ENCODE results near the gene METTL9.
"Not testable (repeated sequence)": the region's sequence is repeated elsewhere in the genome, so short reads cannot be mapped to it uniquely, and the experiment has no call there.

The METTL9 gene

DNA sequence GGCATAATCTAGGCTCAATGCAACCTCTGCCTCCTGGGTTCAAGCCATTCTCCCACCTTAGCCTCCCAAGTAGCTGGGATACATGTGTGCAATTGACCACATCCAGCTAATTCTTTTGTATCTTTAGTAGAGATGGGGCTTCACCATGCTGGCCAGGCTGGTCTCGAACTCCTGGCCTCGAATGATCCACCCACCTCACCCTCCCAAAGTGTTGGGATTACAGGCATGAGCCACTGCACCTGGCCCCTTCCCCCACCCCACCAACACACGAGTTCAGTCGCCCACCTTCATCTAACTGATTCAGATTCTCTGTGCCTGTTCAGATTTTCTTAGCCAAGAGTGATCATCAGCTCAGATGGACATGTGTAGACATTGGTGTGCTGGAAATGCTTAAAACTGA, 25.0 kb upstream of the METTL9 start:
- no peak for DNase-seq (ENCODE audit: low read depth in 2 of 2)

DNA sequence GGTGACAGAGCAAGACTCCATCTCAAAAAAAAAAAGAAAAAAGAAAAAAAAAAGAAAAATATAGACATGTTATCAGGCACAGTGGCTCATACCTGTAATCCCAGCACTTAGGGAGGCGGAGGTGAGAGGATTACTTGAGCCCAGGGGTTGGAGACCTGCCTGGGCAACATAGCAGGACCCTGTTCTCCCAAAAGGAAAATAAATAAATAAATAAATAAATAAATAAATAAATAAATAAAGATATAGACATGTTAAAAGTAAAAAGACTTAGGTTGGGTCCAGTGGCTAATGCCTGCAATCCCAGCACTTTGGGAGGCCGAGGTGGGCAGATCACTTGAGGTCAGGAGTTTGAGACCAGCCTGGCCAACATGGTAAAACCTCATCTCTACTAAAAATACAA, 23.1 kb upstream of the METTL9 start:
- DNase-seq (ENCODE audit: low read depth in 2 of 2): not testable (repeated sequence)

DNA sequence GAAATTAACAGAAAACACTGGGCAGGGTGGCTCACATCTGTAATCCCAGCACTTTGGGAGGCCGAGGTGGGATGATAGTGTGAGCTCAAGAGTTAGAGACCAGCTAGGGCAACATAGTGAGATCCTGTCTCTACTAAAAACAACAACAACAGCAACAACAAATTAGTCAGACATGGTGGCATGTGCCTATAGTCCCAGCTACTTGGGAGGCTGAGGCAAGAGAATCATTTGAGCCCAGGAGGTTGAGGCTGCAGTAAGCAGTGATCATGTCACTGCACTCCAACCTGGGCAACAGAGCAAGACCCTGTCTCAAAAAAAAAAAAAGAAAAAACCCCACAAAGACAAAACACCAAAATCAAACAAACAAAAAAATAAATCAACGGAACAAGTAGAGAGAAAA, 21.9 kb upstream of the METTL9 start:
- DNase-seq (ENCODE audit: low read depth in 2 of 2): not testable (repeated sequence)

DNA sequence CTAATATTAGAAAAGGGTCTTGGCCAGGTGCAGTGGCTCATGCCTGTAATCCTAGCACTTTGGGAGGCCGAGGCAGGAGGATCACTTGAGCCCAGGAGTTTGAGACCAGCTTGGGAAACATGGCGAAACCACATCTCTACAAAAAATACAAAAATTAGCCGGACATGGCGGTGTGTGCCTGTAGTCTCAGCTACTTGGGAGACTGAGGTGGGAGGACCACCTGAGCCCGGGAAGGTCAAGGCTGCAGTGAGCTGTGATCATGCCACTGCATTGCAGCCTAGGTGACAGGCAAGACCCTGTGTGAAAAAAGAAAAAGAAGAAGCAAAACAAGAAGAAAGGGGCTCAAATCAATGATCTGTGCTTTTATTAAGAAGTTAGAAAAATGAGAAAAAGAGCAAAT, 21.1 kb upstream of the METTL9 start:
- DNase-seq (ENCODE audit: low read depth in 2 of 2): not testable (repeated sequence)

DNA sequence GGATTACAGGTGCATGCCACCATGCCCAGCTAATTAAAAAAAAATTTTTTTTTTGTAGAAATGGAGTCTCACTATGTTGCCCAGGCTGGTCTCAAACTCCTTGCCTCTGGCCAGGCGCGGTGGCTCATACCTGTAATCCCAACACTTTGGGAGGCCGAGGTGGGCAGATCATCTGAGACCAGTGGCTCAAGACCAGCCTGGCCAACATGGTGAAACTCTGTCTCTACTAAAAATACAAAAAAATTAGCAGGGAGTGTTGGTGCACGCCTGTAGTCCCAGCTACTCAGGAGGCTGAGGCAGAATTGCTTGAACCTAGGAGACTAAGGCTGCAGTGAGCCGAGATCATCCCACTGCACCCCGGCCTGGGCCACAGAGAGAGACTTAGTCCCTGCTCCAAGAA, 19.2 kb upstream of the METTL9 start:
- DNase-seq (ENCODE audit: low read depth in 2 of 2): not testable (repeated sequence)

DNA sequence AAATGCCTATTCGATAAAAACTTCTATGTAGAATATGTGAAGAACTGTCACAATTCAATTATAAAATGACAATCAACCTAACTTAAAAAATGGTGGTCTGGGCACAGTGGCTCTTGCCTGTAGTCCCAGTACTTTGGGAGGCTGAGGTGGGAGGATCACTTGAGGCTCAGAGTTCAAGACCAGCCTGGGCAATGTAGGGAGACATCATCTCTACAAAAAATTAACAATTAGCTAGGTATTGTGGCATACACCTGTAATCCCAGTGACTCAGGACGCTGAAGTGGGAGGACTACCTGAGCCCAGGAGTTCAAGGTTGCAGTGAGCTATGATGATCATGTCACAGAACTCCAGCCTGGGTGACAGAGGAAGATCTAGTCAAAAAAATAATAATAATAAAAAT, 18.6 kb upstream of the METTL9 start:
- DNase-seq (ENCODE audit: low read depth in 2 of 2): no peak

DNA sequence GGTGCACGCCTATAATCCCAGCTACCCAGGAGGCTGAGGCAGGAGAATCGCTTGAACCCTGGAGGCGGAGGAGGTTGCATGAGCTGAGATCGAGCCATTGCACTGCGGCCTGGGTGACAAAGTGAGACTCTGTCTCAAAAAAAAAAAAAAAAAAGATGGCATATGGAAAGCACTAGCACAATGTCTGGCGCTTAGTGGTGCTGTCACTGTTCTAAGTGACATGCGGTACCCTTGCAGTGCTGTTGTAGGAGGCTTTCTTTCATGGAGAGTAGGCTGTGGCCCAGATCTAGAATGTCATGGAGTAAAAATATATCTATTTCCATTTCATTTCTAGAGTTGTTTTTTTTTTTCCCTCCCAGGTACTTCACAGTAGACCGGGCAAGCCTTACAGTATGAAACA, 14.6 kb upstream of the METTL9 start:
- DNase-seq (ENCODE audit: low read depth in 2 of 2): no peak

DNA sequence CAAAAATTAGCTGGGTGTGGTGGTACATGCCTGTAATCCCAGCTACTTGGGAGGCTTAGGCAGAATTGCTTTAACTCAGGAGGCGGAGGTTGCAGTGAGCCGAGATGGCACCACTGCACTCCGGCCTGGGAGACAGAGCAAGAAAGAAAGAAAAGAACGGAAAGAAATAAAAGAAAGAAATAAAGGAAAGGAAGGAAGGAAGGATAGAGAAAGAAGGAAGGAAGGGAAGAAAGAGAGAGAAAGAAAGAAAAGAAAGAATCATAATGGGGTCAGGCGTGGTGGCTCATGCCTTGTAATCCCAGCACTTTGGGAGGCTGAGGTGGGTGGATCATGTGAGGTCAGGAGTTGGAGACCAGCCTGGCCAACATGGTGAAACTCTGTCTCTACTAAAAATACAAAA, 10.8 kb upstream of the METTL9 start:
- DNase-seq (ENCODE audit: low read depth in 2 of 2): not testable (repeated sequence)

DNA sequence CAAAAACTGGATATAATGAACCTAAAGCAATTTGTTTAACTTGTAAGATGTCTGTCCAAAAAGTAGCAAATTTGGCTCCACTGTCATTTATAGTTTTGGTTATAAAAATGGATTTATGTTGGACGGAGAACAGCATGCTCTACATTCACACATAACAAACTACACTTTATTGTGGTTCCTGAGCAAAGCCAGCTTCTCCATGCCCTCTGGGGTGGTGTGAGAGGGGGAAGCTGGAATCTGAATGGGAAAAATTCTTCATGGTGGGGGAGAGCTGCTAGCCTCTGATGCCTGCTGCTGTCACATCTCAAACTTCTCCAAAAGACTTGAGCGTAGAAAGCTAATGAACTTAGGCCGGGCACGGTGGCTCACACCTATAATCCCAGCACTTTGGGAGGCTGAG, 9.8 kb upstream of the METTL9 start:
- no peak for DNase-seq (ENCODE audit: low read depth in 2 of 2)

DNA sequence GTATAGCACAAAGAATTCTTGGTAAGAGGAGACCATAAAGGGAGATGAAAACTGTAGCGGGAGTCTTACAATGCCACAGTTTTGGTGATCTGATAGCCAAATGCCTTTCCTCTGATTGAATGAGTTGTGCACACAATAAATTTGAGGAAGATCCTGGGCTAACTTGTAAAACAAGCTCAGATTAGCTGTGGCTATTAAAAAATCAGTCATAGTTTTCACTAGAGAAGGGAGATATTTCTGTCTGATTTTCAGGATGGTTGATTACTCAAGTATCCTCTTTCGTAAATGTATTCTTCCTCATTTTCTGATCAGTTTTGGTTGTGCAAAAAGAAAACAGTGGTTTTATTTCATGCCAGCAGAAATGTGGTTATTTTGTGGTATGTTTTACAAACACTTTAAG, 9.1 kb upstream of the METTL9 start:
- no peak for DNase-seq (ENCODE audit: low read depth in 2 of 2)

DNA sequence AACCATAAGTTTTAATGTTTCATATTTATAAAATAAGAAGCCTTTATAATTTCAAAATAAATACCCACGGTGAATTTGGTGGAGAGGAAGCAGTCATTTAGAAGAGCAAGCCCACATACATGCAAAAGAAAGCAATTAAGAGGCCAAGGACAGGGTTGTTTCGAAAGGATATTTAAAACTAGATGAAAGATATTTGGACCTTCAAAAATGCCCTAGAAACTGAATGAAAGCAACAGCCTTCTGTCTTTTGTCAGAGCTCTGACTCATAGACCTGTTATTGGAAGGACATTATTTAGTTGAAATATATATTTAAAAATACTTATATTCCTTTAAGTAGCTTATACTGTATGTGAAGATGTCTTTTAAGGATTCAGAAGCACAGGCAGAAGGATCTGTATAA, 8.6 kb upstream of the METTL9 start:
- no peak for DNase-seq (ENCODE audit: low read depth in 2 of 2)

DNA sequence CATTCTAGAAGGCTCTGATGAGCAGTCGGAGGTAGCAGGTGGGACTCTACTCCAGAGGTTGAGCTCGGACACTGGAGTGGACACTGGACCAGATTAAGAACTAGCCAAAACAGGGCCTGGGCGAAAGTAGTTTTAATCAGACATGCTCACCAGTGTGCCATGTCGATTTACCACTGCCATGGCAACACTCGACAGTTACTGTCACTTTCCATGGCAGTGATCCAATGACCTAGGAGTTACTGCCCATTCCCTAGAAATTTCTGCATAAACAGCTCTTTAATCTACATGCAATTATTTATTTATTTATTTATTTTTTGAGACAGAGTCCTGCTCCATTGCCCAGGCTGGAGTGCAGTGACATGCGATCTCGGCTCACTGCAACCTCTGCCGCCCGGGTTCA, 7.2 kb upstream of the METTL9 start:
- DNase-seq (ENCODE audit: low read depth in 2 of 2): no peak

DNA sequence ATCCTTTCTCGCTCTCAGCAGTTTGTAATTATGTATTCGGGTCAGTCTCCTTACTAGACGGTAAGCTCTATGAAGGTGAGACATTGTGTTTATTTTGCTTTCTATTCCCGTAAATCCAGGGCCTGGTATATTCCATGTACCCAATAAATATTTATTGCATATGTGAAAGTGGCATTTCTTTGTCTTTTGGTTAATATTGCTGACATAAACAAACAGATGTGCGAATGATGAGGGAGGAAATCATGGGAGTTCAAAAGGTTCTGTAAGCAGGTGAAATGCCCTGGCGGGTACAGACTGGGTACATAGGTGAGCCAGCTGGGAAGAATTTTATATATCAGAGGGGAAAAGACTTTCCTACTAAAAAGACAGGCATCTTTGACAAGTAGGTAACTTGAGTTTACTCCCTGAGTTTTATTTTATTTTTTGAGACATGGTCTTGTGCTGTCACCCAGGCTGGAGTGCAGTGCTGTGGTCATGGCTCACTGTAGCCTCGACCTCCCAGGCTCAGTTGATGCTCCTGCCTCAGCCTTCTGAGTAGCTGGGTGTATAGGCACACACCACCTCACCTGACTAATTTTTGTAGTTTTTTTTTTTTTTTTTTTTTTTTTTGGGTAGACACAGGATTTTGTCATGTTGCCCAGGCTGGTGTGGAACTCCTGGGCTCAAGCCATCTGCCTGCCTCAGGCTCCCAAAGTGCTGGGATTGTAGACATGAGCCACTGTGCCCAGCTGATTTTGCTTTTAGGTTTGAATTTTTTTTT, 5.7 kb upstream of the METTL9 start:
- DNase-seq (ENCODE audit: low read depth in 2 of 2): no peak

DNA sequence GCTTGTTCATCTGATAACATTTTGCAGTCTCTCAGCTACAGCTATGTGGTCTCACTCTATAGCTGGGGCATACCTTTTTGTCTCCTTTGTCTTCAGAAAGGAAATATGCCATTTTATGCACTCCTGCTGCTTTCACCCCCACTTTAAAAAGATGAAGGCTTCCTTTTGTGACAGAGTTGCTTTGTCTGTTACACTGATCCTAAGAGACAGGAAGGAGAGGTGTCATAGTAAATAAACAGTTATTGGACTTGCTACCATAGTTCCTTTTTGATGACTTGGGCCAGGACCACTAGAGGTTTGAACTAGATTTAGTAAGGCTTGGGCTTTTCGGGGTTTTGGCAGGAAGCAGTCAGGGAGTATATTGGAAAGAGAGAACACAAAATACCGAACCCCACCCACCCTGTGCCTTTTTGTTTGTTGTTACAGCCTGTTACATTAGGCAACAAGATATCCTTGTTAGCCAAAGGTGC, 1.8 kb upstream of the METTL9 start:
- DNase-seq (ENCODE audit: low read depth in 2 of 2): no peak

DNA sequence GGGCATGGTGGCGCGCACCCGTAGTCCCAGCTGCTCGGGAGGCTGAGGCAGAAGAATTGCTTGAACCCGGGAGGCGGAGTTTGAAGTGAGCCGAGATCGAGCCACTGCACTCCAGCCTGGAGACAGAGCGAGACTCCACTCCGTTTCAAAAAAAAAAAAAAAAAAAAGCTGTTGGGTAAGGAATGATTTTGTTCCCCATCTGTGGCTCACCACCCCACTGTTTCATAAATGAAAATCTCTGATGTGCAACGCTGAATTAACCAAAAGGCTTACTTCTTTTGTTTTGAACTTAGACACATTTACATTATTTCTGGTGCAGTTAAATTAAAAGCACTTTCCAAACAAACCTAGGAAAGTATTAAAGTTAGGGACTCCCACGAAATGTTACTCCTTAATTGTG, 1.2 kb upstream of the METTL9 start:
- no peak for DNase-seq (ENCODE audit: low read depth in 2 of 2)

DNA sequence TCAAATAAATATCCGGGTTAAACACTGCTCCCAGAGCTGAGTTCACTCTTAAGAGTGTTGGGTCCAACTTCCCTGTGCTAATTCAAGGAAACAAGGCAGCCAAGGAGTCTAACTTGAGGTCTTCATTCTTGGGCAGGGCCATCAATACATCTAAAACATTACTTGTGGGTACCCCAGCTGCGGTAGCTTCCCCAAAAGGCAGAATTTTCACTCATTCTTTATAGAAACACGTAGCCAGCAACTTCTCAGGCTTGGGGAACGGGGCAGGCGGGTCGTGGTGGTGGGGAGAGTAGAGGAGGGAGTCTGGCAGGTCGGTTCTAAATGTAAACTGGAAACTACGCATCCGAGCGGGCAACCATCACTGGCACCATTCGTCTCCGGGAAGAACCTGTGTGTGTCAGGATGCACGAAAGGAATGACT, 666 bp upstream of the METTL9 start:
- DNase-seq (ENCODE audit: low read depth in 2 of 2): no peak

DNA sequence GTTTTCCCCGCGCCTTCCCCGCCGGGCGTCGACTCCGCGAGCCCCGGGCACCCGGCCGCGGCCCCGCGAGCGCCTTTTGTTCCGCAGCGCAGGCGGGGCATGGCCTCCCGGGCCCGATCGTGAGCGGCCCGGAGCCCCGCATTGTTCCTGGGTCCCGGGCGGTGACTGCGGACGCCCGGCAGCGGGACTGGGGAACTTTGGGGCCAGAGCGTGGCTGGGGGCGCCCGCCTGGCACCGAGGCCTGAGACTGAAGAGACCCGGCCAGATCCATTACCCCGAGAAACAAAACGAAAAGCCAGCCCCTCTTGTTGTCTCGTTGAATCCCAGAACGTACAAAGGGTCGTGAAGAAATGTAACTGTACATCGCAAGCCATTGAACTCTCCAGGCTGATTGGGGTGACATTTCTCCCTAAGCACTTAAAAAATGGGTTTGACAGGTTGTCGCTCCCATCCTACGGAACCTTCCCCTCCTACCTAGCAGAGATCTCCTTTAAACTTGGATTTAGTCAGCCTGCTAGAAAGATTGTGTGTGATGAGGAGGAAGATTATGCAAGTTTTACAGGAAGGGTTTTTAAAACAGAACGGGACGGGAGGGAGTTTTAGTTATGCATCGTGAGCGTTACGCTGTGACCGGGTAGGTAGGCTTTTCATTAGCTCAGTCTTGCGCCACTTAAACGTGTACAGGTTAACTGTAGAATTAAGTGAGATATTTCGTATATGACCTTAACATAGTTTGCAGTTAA, 825 bp downstream of the METTL9 start:
- no peak for DNase-seq (ENCODE audit: low read depth in 2 of 2)

DNA sequence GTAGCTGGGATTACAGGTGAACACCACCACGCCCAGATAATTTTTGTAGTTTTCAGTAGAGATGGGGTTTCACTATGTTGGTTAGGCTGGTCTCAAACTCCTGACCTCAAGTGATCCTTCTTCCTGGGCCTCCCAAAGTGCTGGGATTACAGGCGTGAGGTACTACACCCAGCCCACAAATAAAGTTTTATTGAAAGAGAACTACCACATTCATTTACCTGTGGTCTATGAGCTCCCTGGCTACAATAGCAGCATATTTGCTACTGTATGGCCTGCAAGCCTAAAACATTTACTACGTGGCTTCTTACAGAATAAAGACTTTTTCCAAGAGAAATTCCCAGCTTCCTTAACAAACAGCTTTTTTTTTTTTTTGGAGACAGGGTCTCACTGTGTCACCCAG, 3.4 kb downstream of the METTL9 start:
- no peak for DNase-seq (ENCODE audit: low read depth in 2 of 2)

DNA sequence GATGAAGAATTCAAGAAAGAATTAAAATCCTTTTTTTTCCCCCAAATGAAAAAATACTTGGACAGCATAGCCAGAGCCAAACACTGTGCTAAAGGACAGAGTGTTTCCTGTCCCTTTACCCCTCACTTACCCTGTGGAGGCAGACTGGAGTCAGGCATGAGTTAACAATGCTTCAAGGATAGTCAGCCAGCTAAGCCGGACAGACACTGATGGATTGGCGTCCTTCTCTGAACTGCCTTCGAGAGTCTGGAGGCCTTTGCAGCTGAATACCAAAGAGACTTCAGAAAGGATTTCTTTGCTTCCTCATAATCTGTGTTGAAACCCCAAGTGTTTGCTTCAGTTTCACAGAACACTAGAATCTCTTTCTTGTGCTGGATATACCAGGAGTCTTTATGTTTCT, 4.6 kb downstream of the METTL9 start:
- DNase-seq (ENCODE audit: low read depth in 2 of 2): no peak

DNA sequence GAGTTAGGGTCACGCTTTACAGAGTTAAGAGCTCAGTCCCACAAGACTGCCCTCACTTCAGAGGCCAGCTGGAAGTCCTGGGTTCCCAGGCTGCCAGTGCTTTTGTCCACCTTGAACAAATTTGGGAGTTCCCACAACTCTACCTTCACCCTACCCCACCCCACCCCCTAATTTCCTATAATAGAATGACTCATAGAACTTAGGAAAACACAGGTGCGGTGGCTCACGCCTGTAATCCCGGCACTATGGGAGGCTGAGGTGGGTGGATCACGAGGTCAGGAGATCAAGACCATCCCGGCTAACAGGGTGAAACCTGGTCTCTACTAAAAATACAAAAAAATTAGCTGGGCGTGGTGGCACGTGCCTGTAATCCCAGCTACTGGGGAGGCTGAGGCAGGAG, 6.5 kb downstream of the METTL9 start:
- not testable (repeated sequence) for DNase-seq (ENCODE audit: low read depth in 2 of 2)

DNA sequence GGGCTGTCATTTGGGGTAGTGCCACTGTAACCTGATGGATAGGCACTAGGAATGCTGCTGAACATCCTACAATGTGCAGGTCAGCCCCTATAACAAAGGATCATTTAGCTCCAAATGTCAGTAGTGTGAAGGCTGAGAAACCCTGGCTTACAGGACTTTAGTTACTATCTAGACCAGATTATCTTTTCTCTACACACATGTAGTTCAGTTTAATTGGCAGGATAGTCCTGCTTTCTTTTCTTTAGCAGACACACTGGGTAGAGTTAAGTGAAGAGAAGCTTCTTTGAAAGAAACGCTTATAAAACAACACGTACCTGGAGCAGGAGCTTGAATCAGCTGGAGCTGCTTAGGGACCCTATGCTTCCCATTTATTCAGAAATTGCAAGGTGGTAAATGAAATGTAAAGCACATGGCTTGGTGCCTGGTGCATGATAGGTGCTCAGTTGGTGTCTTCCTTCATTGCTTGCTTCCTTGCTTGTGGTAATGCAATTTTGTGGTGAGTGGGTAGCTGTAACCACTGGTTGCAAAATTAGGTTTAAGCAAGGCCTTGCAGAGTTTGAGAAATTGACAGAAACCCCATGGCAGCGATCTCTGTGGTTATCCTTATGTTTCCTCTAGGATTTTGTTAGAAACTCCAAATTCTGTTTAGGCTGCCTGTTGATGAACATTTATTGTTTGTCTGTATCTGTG, 9.4 kb downstream of the METTL9 start:
- DNase-seq (ENCODE audit: low read depth in 2 of 2): no peak

DNA sequence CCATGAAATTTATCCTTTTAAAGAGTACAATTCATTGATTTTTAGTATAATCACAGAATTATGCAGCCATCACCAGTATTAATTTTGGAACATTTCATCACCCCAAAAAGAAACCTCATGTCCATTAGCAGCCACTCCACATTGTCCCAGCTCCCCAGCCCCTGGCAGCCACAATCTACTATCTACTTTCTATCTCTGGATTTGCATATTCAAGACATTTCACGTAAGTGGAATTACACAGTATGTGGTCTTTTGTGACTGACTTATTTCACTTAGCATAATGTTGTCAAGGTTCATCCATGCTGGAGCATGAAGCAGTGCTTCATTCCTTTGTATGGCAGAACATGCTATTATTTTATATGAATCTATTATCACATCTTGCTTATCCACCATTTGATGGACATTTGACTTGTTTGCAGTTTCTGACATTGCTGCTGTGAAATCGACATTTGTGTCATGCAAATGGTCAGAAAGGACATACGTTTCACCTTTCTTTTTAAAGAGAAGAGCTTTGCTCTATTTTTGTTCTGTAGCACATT, 10.7 kb downstream of the METTL9 start:
- no peak for DNase-seq (ENCODE audit: low read depth in 2 of 2)

All from activated CD8-positive, alpha-beta memory T cell treated with anti-CD3 and anti-CD28 coated beads for 4 hours (primary cell).